ENCODE measurements around the gene ABLIM2.

GRCh38 chr4:7944599-7945220, 213.9 kb downstream of the ABLIM2 start:
- no peak for TF ChIP-seq GLIS3 (CRISPR knock-in tag; IDR thresholded peaks at IDR 0.05)
- no peak for TF ChIP-seq ZFP3 (CRISPR knock-in tag; IDR thresholded peaks at IDR 0.05)
- TF ChIP-seq ZFP30 (CRISPR knock-in tag; IDR thresholded peaks at IDR 0.05) = no peak
- TF ChIP-seq RARB (CRISPR knock-in tag; IDR thresholded peaks at IDR 0.05) = no peak
- no peak for TF ChIP-seq CSRNP3 (CRISPR knock-in tag; IDR thresholded peaks at IDR 0.05)
- TF ChIP-seq PATZ1 (CRISPR knock-in tag; IDR thresholded peaks at IDR 0.05; ENCODE audit: borderline replicate concordance) = no peak
- no peak for TF ChIP-seq BACH2 (CRISPR knock-in tag; IDR thresholded peaks at IDR 0.05; ENCODE audit: borderline replicate concordance)
- no peak for TF ChIP-seq ISL1 (CRISPR knock-in tag; IDR thresholded peaks at IDR 0.05)
- no peak for TF ChIP-seq OSR1 (CRISPR knock-in tag; IDR thresholded peaks at IDR 0.05)
- no peak for TF ChIP-seq ZNF8 (CRISPR knock-in tag; IDR thresholded peaks at IDR 0.05)
- TF ChIP-seq TSHZ2 (CRISPR knock-in tag; IDR thresholded peaks at IDR 0.05) = no peak
- TF ChIP-seq PPARA (CRISPR knock-in tag; IDR thresholded peaks at IDR 0.05; ENCODE audit: borderline replicate concordance) = no peak
- no peak for TF ChIP-seq TOX (CRISPR knock-in tag; IDR thresholded peaks at IDR 0.05; ENCODE audit: borderline replicate concordance)
- no peak for TF ChIP-seq ARNTL (CRISPR knock-in tag; IDR thresholded peaks at IDR 0.05; ENCODE audit: borderline replicate concordance, low read depth)

All from SK-N-SH treated with all-trans-retinoic acid at 6 μM for 48 hours (cell line).